Spleen (tissue), 11 donors: ENCODE results near the gene PIM2. TPM values are rescaled to one million over a fixed set of nuclear protein-coding genes. Genes with fewer than 3 reads are reported as not detected.
"Not testable (repeated sequence)": the region's sequence is repeated elsewhere in the genome, so short reads cannot be mapped to it uniquely, and the experiment has no call there.

ENCODE experiments used
- DNase-seq: peaks from one replicate; pipeline ENCODE4 v3.0.0-alpha.2; 2020
- H3K27ac ChIP-seq, 8 donors: fragments of 200-600 bp; sonication (generic) in 7 of 8; 1 replicate in 4 of 8; 2 replicates in 4 of 8; pipeline versions ENCODE4 v1.5.0 to v1.8.0; 2016 to 2021; ENCODE audit warnings: inconsistent platforms in 4 of 8, mild to moderate bottlenecking in 4 of 8, moderate library complexity in 1 of 8
- H3K27me3 ChIP-seq, 7 donors: fragments of 200-600 bp; sonication (generic) in 6 of 7; replicated peaks in 1 of 7; 1 replicate in 4 of 7; 2 replicates in 3 of 7; pipeline versions ENCODE4 v1.5.0 to v1.8.0; 2016 to 2021; ENCODE audit warnings: inconsistent platforms in 3 of 7, mild to moderate bottlenecking in 1 of 7
- H3K36me3 ChIP-seq, 6 donors: fragments of 200-600 bp; sonication (generic) in 5 of 6; 1 replicate in 4 of 6; 2 replicates in 2 of 6; pipeline versions ENCODE4 v1.5.0 to v1.8.0; 2016 to 2021; ENCODE audit warnings: inconsistent platforms in 2 of 6
- H3K4me1 ChIP-seq, 6 donors: fragments of 200-600 bp; sonication (generic) in 5 of 6; 1 replicate in 3 of 6; 2 replicates in 3 of 6; pipeline versions ENCODE4 v1.5.0 to v1.8.0; 2016 to 2021; ENCODE audit warnings: inconsistent platforms in 3 of 6
- H3K4me3 ChIP-seq, 8 donors: fragments of 200-600 bp; sonication (generic) in 7 of 8; 1 replicate in 4 of 8; 2 replicates in 4 of 8; pipeline versions ENCODE4 v1.5.0 to v1.8.0; 2016 to 2021; ENCODE audit warnings: inconsistent platforms in 4 of 8, mild to moderate bottlenecking in 4 of 8, moderate library complexity in 2 of 8
- H3K9me3 ChIP-seq, 8 donors: fragments of 200-600 bp; sonication (generic) in 7 of 8; 1 replicate in 4 of 8; 2 replicates in 4 of 8; pipeline versions ENCODE4 v1.5.0 to v1.8.0; 2016 to 2021; ENCODE audit warnings: inconsistent platforms in 4 of 8
- CTCF ChIP-seq, 11 experiments: fragments of 200-600 bp in 7 of 11; fragments of 450-650 bp in 4 of 11; sonication (generic) in 4 of 11; IDR thresholded peaks in 8 of 11; conservative IDR thresholded peaks in 3 of 11; 1 replicate in 7 of 11; 2 replicates in 4 of 11; pipeline versions ENCODE4 v1.4.0 to v1.8.0; 2016 to 2021; ENCODE audit warnings: antibody characterized with exemption in 11 of 11, inconsistent platforms in 4 of 11, mild to moderate bottlenecking in 1 of 11
- POLR2A ChIP-seq, 3 donors: fragments of 450-650 bp; IDR thresholded peaks; one replicate each; pipeline ENCODE4 v1.5.1; 2017; ENCODE audit warnings: antibody characterized with exemption in 3 of 3, mild to moderate bottlenecking in 1 of 3
- POLR2AphosphoS5 ChIP-seq, 3 donors: sonication (generic); formaldehyde crosslinking; IDR thresholded peaks; one replicate each; pipeline ENCODE4 v1.5.1; 2017; ENCODE audit warnings: antibody characterized with exemption in 3 of 3
- WGBS, 5 donors: extraction: QIAGEN DNeasy Blood & Tissue Kit in 3 of 5; methylation state at CpG; one replicate each; pipeline versions ENCODE4 v1.1.5 to v1.1.7; 2013 to 2018; 5-methylcytosine and 5-hydroxymethylcytosine counted together
- intact Hi-C: fragments of 100-400 bp; cut with DNase I; formaldehyde crosslinking; loops from one replicate; pipeline ENCODE4 v1.15.0; 2023; ENCODE audit warnings: low total_unique reads
- polyA plus RNA-seq, 3 donors: library from polyadenylated mRNA; stranded (reverse); fragments of 200-250 nt; gene quantifications; one replicate each; pipeline ENCODE4 v1.2.1, GENCODE V29; 2013
- total RNA-seq, 7 donors: library from RNA; depleted of rRNA in 3 of 7; stranded (reverse); fragments of >200 nt in 3 of 7; fragmentation: NEBNext Ultra II Directional in 4 of 7; extraction: Animal tissue kit (Norgen Biotek cat#: 25700) in 4 of 7; gene quantifications; one replicate each; pipeline versions ENCODE4 v1.1.0 to v1.2.1, GENCODE V29; 2016 to 2021
- donor health status: healthy with polysubstance abuse.
- donor health status: DM: no; HTN: no; CAD: no; lungs with moderate emphysema.
- donor health status: DM: no; HTN: no; CAD: no.
- donor health status: Bipolar disorder and iron deficiency.
- donor health status: healthy.
- donor health status: DM: no; HTN: no; CAD: no.
- donor health status: DM: yes; HTN: yes; CAD: no.

PIM2 gene
- total and polyA plus RNA-seq, 10 donors: 54.2 to 220 (median 124) TPM

DNA sequence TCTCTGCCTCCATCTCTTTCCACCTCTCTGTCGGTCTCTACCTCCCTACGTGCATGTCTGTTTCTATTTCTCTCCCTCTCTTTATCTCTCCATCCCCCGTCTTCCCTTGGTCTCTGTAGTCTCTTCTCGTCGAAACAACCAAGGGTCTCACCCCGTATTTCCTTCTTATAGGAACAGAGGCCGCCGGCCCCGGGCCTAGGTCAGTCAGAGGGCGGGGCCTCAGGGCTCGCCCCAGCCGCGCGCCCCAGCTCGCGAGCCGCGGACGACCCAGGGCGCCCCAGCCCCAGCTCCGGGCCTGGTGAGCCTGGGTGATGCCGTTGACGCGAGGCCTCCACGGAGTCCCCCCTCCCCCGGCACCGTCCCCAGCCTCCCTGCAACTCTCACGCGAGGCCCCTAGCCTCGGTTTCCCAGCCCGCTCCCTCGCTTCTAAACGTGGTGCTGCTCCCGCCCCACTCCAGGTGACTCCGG, 27.9 kb downstream of the PIM2 start:
- no peak for TF ChIP-seq CTCF (IDR thresholded peaks at IDR 0.05 in 8 of 11, conservative IDR thresholded peaks at IDR 0.05 in 3 of 11)
- TF ChIP-seq POLR2AphosphoS5 (IDR thresholded peaks at IDR 0.05): no peak
- TF ChIP-seq POLR2A (IDR thresholded peaks at IDR 0.05): no peak
- no peaks in the 10 kb centered on the region for H3K9me3 ChIP-seq
- peak overlapping the region; percentile 46 to 85 (median 60) for H3K4me3 ChIP-seq
- H3K27ac ChIP-seq: peak overlapping the region; percentile 46 to 85 (median 78)
- DNase-seq: no peak
- H3K36me3 ChIP-seq: peaks cover 0 to 27% (median 9%) of the 10 kb centered on the region in 6 donors
- intact Hi-C loops: loop anchor here (10.0 kb wide), 2 partner anchors 54 to 86 kb away; partner anchors contain the start of gene HDAC6
- 1 to 54% (median 2%) methylated on average over 21 to 35 of the region's 35 CpGs for WGBS, 5 donors
- peaks cover 0 to 7% (median 0%) of the 10 kb centered on the region in 7 donors for H3K27me3 ChIP-seq
- H3K4me1 ChIP-seq: peaks cover 0 to 25% (median 5%) of the 10 kb centered on the region in 6 donors

DNA sequence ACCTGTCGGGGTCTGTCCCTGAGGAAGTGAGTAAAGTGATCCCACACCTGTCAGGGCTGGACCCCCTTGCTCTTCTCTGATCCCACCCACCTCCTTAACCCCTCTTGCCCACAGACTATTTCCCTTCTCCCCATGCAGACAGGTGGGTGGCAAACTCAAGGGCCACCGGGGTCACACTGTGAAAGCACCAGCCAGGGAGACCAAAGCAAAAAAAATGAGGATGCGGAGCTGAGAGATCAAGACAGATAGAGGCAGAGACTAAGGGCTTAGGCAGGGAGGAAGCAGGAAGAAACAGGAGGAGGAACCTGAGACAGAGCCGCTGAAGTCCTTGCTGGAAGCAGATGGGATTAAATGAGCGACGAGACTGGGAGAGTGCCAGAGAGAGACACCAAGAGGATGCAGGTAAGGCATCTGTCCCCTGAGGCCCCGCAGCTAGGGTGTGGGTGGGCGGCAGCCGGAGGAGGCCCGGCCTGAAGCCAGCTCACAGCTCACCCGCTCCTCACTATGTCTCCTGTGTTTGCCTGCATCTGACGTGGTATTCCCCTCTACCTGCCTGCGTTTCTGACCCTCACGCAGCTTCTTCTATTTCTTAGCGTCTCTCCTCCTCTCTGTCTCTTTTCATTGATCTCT, 28.4 kb downstream of the PIM2 start:
- Histone ChIP-seq H3K27ac (peak overlapping the region in 4 of 8 donors; percentile 80 to 85 (median 84)), H3K9me3 (no peaks in the 10 kb centered on the region), H3K36me3 (peaks cover 0 to 26% (median 9%) of the 10 kb centered on the region in 6 donors), H3K4me3 (peak overlapping the region in 7 of 8 donors; percentile 46 to 85 (median 61)), H3K4me1 (peaks cover 0 to 20% (median 5%) of the 10 kb centered on the region in 6 donors), H3K27me3 (peaks cover 0 to 7% (median 0%) of the 10 kb centered on the region in 7 donors)
- TF ChIP-seq POLR2AphosphoS5 (IDR thresholded peaks at IDR 0.05) (no peak), CTCF (IDR thresholded peaks at IDR 0.05 in 8 of 11, conservative IDR thresholded peaks at IDR 0.05 in 3 of 11) (no peak), POLR2A (IDR thresholded peaks at IDR 0.05) (no peak)
- WGBS, 5 donors: 22 to 57% (median 31%) methylated on average over 14 to 15 of the region's 15 CpGs
- DNase-seq: no peak
- intact Hi-C loops: loop anchor here (10.0 kb wide), 2 partner anchors 54 to 86 kb away; partner anchors contain the start of gene HDAC6

DNA sequence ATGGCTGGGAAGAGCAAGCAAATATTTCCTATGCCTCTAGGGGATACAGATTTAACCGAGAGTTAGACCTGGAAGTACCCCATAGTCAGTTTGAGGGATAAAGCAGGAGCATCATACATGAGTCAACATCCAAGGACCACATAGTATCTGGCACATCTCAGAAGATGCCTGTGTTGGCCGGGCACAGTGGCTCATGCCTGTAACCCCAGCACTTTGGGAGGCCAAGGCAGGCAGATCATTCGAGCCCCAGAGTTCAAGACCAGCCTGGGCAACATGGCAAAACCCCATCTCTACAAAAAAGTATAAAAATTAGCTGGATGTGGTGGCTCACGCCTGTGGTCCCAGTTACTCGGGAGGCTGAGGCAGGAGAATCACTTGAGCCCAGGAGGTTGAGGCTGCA, 32.2 kb downstream of the PIM2 start:
- 73 to 90% (median 89%) methylated on average over 5 of the region's 5 CpGs for WGBS, 5 donors
- H3K36me3 ChIP-seq, H3K27ac ChIP-seq, H3K4me1 ChIP-seq, H3K27me3 ChIP-seq, H3K9me3 ChIP-seq, intact Hi-C loops, DNase-seq, H3K4me3 ChIP-seq: not testable (repeated sequence)

GRCh38 chrX:48883729-48884128, 35.1 kb downstream of the PIM2 start:
- peaks cover 0 to 4% (median 0%) of the 10 kb centered on the region in 7 donors for H3K27me3 ChIP-seq
- H3K4me1 ChIP-seq: no peaks in the 10 kb centered on the region
- WGBS, 5 donors: 79 to 90% (median 82%) methylated on average over 10 of the region's 10 CpGs
- TF ChIP-seq POLR2AphosphoS5 (IDR thresholded peaks at IDR 0.05) (no peak), POLR2A (IDR thresholded peaks at IDR 0.05) (no peak), CTCF (IDR thresholded peaks at IDR 0.05 in 8 of 11, conservative IDR thresholded peaks at IDR 0.05 in 3 of 11) (no peak)
- intact Hi-C loops: no loop called here
- no peaks in the 10 kb centered on the region for H3K36me3 ChIP-seq
- H3K9me3 ChIP-seq: no peaks in the 10 kb centered on the region
- H3K4me3 ChIP-seq: no peak overlapping the region
- DNase-seq: no peak
- no peak overlapping the region for H3K27ac ChIP-seq

GRCh38 chrX:48876944-48877343, 41.9 kb downstream of the PIM2 start:
- H3K27me3 ChIP-seq, H3K4me3 ChIP-seq, H3K27ac ChIP-seq, DNase-seq, H3K4me1 ChIP-seq, intact Hi-C loops, H3K9me3 ChIP-seq, H3K36me3 ChIP-seq: not testable (repeated sequence)
- WGBS, 5 donors: 43 to 73% (median 59%) methylated on average over 4 of the region's 4 CpGs

DNA sequence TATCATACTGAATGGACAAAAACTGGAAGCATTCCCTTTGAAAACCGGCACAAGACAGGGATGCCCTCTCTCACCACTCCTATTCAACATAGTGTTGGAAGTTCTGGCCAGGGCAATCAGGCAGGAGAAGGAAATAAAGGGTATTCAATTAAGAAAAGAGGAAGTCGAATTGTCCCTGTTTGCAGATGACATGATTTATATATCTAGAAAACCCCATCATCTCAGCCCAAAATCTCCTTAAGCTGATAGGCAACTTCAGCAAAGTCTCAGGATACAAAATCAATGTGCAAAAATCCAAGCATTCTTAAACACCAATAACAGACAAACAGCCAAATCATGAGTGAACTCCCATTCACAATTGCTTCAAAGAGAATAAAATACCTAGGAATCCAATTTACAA, 46.8 kb downstream of the PIM2 start:
- H3K27me3 ChIP-seq, intact Hi-C loops, H3K4me1 ChIP-seq, H3K27ac ChIP-seq, H3K36me3 ChIP-seq, H3K9me3 ChIP-seq, H3K4me3 ChIP-seq, DNase-seq: not testable (repeated sequence)
- WGBS, 5 donors: 8 to 51% (median 34%) methylated on average over 1 to 2 of the region's 2 CpGs
